Gastroesophageal sphincter (tissue), 3 donors: ENCODE measurements around the gene CATSPER3.

Experiments used
- CTCF ChIP-seq, 4 experiments: fragments of 200-600 bp in 2 of 4; fragments of 450-650 bp in 2 of 4; sonication (generic) in 1 of 4; IDR thresholded peaks; one replicate each; pipeline ENCODE4 v1.5.1; 2017 to 2019; ENCODE audit warnings: antibody characterized with exemption in 4 of 4, mild to moderate bottlenecking in 2 of 4, moderate library complexity in 2 of 4
- POLR2AphosphoS5 ChIP-seq: sonication (generic); formaldehyde crosslinking; IDR thresholded peaks from one replicate; pipeline ENCODE4 v1.6.1; 2017; ENCODE audit warnings: antibody characterized with exemption

- TF ChIP-seq CTCF (IDR thresholded peaks at IDR 0.05) (no peak), POLR2AphosphoS5 (no peak)
Measured at GRCh38 chr5:134967607-134968006, at the start of gene CATSPER3.
